ENCODE results near the gene EPS8.

Gene EPS8

GRCh38 chr12:15719230-15719629, 70.0 kb downstream of the EPS8 start:
- DNase-seq (ENCODE audit: low read depth in 3 of 3), result no peak

- no peak for DNase-seq (ENCODE audit: low read depth in 3 of 3)
These were observed 71.1 kb downstream of the EPS8 start for GRCh38 chr12:15717940-15718567.

GRCh38 chr12:15716581-15716980, 72.6 kb downstream of the EPS8 start:
- no peak for DNase-seq (ENCODE audit: low read depth in 3 of 3)

- DNase-seq (ENCODE audit: low read depth in 3 of 3), result no peak
These were observed 74.9 kb downstream of the EPS8 start for GRCh38 chr12:15714256-15714655.

- no peak for DNase-seq (ENCODE audit: low read depth in 3 of 3)
These were observed 76.1 kb downstream of the EPS8 start for GRCh38 chr12:15712823-15713660.

GRCh38 chr12:15712160-15712559, 77.0 kb downstream of the EPS8 start:
- no peak for DNase-seq (ENCODE audit: low read depth in 3 of 3)

- DNase-seq (ENCODE audit: low read depth in 3 of 3), result no peak
These were observed 78.2 kb downstream of the EPS8 start for GRCh38 chr12:15710860-15711510.

GRCh38 chr12:15709551-15709950, 79.6 kb downstream of the EPS8 start:
- DNase-seq (ENCODE audit: low read depth in 3 of 3), result no peak

- DNase-seq (ENCODE audit: low read depth in 3 of 3), result no peak
These were observed 80.7 kb downstream of the EPS8 start for GRCh38 chr12:15708396-15709076.

- DNase-seq (ENCODE audit: low read depth in 3 of 3), result no peak
These were observed 81.5 kb downstream of the EPS8 start for GRCh38 chr12:15707516-15708199.

- DNase-seq (ENCODE audit: low read depth in 3 of 3), result no peak
These were observed 83.0 kb downstream of the EPS8 start for GRCh38 chr12:15706010-15706676.

GRCh38 chr12:15705606-15706005, 83.6 kb downstream of the EPS8 start:
- no peak for DNase-seq (ENCODE audit: low read depth in 3 of 3)

GRCh38 chr12:15702276-15702675, 86.9 kb downstream of the EPS8 start:
- DNase-seq (ENCODE audit: low read depth in 3 of 3), result no peak

GRCh38 chr12:15701631-15702156, 87.5 kb downstream of the EPS8 start:
- DNase-seq (ENCODE audit: low read depth in 3 of 3), result no peak

GRCh38 chr12:15701206-15701605, 88.0 kb downstream of the EPS8 start:
- DNase-seq (ENCODE audit: low read depth in 3 of 3), result no peak

- no peak for DNase-seq (ENCODE audit: low read depth in 3 of 3)
These were observed 88.6 kb downstream of the EPS8 start for GRCh38 chr12:15700595-15700994.

GRCh38 chr12:15699886-15700285, 89.3 kb downstream of the EPS8 start:
- DNase-seq (ENCODE audit: low read depth in 3 of 3), result no peak

GRCh38 chr12:15698377-15698871, 90.8 kb downstream of the EPS8 start:
- no peak for DNase-seq (ENCODE audit: low read depth in 3 of 3)

- DNase-seq (ENCODE audit: low read depth in 3 of 3), result no peak
These were observed 92.0 kb downstream of the EPS8 start for GRCh38 chr12:15697201-15697600.

- no peak for DNase-seq (ENCODE audit: low read depth in 3 of 3)
These were observed 95.8 kb downstream of the EPS8 start for GRCh38 chr12:15693228-15693911.

All from stimulated activated CD4-positive, alpha-beta T cell treated with anti-CD3 and anti-CD28 coated beads, TNF-alpha, amount 100 ng/mL, for 48 hours (primary cell).